AG09309 (cell line): Measurements from ENCODE around the gene TCERG1.
"Not testable (repeated sequence)": the region's sequence is repeated elsewhere in the genome, so short reads cannot be mapped to it uniquely, and the experiment has no call there.

Source experiments
- DNase-seq: peaks from one replicate; pipeline ENCODE4 v3.0.0-alpha.2; 2010; ENCODE audit warnings: low read depth
- H3K4me3 ChIP-seq: 2 replicates; pipeline ENCODE4 v1.5.1; 2011; ENCODE audit warnings: mild to moderate bottlenecking, low read depth, low read length, moderate library complexity; ENCODE audit not compliant: control insufficient read depth
- TF ChIP-seq, protein P1 (sequence below): IDR thresholded peaks from 2 replicates; pipeline ENCODE4 v1.5.1; 2011; ENCODE audit warnings: mild to moderate bottlenecking, low read depth, low read length, inconsistent platforms; ENCODE audit not compliant: insufficient read depth, control insufficient read depth; ENCODE audit errors: missing control alignments

TCERG1 gene

DNA sequence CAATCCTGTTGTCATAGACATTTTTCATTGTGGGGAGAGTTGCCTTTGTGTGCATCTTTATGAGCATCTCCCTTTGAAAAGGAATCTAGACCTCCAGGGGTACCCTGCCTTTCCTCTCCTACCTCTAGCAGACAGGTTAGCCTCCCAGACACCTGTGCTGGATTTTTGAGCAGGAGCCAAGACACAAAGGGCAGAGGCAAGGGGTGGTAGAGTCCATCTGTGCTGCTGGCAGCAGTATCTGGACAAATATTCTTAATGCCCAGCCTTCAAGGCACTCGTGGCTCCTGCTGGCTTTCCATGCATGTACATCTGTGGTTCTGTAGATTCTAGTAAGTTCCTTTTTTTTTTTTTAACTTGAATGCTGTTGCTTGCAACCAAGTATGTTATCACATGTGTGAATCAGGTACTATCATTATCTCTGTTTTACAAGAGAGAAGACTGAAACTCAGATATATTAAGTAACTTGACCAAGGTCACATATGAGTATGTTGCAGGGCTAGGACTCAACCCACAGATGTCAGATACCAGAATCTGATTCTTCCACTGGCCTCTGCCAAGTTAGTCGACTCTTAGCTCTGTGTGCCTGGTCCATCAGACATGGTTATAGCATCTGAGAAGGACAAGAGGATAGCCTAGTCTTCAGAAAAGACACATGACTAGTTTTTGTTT is 101.8 kb downstream of the TCERG1 start:
- no peak for DNase-seq
- H3K4me3 ChIP-seq = no peak overlapping the region

GRCh38 chr5:146549615-146550014 is 102.5 kb downstream of the TCERG1 start:
- TF ChIP-seq, protein P1, sequence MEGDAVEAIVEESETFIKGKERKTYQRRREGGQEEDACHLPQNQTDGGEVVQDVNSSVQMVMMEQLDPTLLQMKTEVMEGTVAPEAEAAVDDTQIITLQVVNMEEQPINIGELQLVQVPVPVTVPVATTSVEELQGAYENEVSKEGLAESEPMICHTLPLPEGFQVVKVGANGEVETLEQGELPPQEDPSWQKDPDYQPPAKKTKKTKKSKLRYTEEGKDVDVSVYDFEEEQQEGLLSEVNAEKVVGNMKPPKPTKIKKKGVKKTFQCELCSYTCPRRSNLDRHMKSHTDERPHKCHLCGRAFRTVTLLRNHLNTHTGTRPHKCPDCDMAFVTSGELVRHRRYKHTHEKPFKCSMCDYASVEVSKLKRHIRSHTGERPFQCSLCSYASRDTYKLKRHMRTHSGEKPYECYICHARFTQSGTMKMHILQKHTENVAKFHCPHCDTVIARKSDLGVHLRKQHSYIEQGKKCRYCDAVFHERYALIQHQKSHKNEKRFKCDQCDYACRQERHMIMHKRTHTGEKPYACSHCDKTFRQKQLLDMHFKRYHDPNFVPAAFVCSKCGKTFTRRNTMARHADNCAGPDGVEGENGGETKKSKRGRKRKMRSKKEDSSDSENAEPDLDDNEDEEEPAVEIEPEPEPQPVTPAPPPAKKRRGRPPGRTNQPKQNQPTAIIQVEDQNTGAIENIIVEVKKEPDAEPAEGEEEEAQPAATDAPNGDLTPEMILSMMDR = no peak
- no peak for DNase-seq
- H3K4me3 ChIP-seq = no peak overlapping the region

More for the DNA sequence above, 101.8 kb downstream of the TCERG1 start:
- TF ChIP-seq, protein P1 = no peak

- TF ChIP-seq, protein P1 = no peak
- H3K4me3 ChIP-seq = no peak overlapping the region
- no peak for DNase-seq
These were observed 106.3 kb downstream of the TCERG1 start for GRCh38 chr5:146553446-146553845.

- DNase-seq, H3K4me3 ChIP-seq: not testable (repeated sequence)
These were observed 109.8 kb downstream of the TCERG1 start for GRCh38 chr5:146556884-146557283.

DNA sequence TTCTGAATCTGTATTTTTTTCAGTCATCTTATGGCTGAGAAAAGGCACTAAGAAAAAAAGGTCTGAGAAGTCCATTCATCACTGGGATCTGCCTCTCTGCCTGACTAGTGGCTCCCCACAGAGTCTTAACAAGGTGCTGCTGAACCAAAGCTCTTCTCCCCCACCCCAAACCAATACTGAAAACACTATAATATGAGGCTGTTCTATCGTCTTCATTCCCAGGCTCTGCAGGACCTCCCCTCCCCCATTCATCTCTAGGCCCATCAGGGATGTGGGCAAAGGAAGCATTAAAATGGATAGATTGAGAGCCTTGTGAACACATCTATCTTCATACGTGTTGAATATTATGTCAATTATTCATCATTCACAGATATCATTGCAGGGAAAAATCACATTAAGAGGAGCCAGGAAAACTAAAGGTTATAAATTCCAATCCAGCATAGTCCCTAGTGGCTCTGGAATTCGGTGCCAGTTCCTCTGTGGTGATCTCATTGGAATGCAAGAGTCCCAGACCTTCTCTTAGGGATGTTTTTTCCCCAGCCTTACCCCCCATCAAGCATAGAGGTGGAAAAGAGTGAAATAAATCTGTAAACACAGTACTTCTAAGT is 113.2 kb downstream of the TCERG1 start:
- TF ChIP-seq, protein P1 = no peak
- peak; percentile 31 for DNase-seq
- no peak overlapping the region for H3K4me3 ChIP-seq
